ENCODE data around the gene PDE8A. TPM values are rescaled to one million over a fixed set of nuclear protein-coding genes. Genes with fewer than 3 reads are reported as not detected.

The PDE8A gene
- total and polyA plus RNA-seq, 12 donors: 10.9 to 46.7 (median 17.4) TPM

- peaks cover 0 to 6% (median 0%) of the 10 kb centered on the region in 9 donors for H3K4me1 ChIP-seq
- no peaks in the 10 kb centered on the region for H3K27me3 ChIP-seq
- no peaks in the 10 kb centered on the region for H3K36me3 ChIP-seq
- intact Hi-C loops (cut with DNase I): loop anchor here in 1 of 10 donors (2.0 kb wide), 1 partner anchor 20 kb away; no protein-coding TSS in a partner anchor
- H3K9me3 ChIP-seq: peaks cover 0 to 12% (median 0%) of the 10 kb centered on the region in 11 donors
- H3K4me3 ChIP-seq: no peak overlapping the region
- H3K27ac ChIP-seq: no peak overlapping the region
- no peak for ATAC-seq
- WGBS, 2 donors: 96 to 97% methylated on average over 3 of the region's 3 CpGs
- no peak for DNase-seq
- TF ChIP-seq CTCF (IDR thresholded peaks at IDR 0.05): no peak
Measured at GRCh38 chr15:84968301-84968700, 13.4 kb upstream of the PDE8A start.

- no peak overlapping the region for H3K4me3 ChIP-seq
- ATAC-seq (no peak), DNase-seq (no peak)
- H3K27me3 ChIP-seq: no peaks in the 10 kb centered on the region
- 69 to 73% methylated on average over 6 of the region's 6 CpGs for WGBS, 2 donors
- no peak for TF ChIP-seq CTCF (IDR thresholded peaks at IDR 0.05)
- H3K36me3 ChIP-seq: no peaks in the 10 kb centered on the region
- H3K9me3 ChIP-seq: peaks cover 0 to 11% (median 0%) of the 10 kb centered on the region in 11 donors
- no peak overlapping the region for H3K27ac ChIP-seq
- intact Hi-C loops (cut with DNase I): loop anchor here in 1 of 10 donors (2.0 kb wide), 1 partner anchor 20 kb away; no protein-coding TSS in a partner anchor
- H3K4me1 ChIP-seq: peaks cover 0 to 6% (median 0%) of the 10 kb centered on the region in 9 donors
Measured at GRCh38 chr15:84969257-84969656, 12.4 kb upstream of the PDE8A start.

- WGBS, 2 donors: 42 to 59% methylated on average over 3 of the region's 3 CpGs
- Histone ChIP-seq H3K27me3 (no peaks in the 10 kb centered on the region), H3K27ac (no peak overlapping the region), H3K36me3 (no peaks in the 10 kb centered on the region), H3K4me1 (peaks cover 0 to 11% (median 0%) of the 10 kb centered on the region in 9 donors), H3K4me3 (no peak overlapping the region), H3K9me3 (no peaks in the 10 kb centered on the region)
- intact Hi-C loops (cut with DNase I): loop anchor here in 1 of 10 donors (10.0 kb wide), 1 partner anchor 64 kb away; no protein-coding TSS in a partner anchor
- peak in 2 of 8 donors; percentile 40 to 62 for ATAC-seq
- DNase-seq: no peak
- TF ChIP-seq CTCF (IDR thresholded peaks at IDR 0.05): no peak
Measured at GRCh38 chr15:84970843-84971242, 10.8 kb upstream of the PDE8A start.

- DNase-seq: no peak
- H3K36me3 ChIP-seq: no peaks in the 10 kb centered on the region
- peak overlapping the region in 1 of 10 donors; percentile 18 for H3K27ac ChIP-seq
- H3K4me3 ChIP-seq: no peak overlapping the region
- no peaks in the 10 kb centered on the region for H3K27me3 ChIP-seq
- peak in 2 of 8 donors; percentile 14 to 44 for ATAC-seq
- no peaks in the 10 kb centered on the region for H3K9me3 ChIP-seq
- 79 to 83% methylated on average over 16 of the region's 16 CpGs for WGBS, 2 donors
- H3K4me1 ChIP-seq: peaks cover 0 to 21% (median 0%) of the 10 kb centered on the region in 9 donors
- TF ChIP-seq CTCF (IDR thresholded peaks at IDR 0.05): no peak
- intact Hi-C loops (cut with DNase I): loop anchor here in 1 of 10 donors (10.0 kb wide), 1 partner anchor 61 kb away; no protein-coding TSS in a partner anchor
Measured at GRCh38 chr15:84973492-84974460, 7.9 kb upstream of the PDE8A start.

All from heart right ventricle (tissue), 16 donors.